GM23338 (cell line): ENCODE data around the gene CNST. TPM values are rescaled to one million over a fixed set of nuclear protein-coding genes. Genes with fewer than 3 reads are reported as not detected.

ENCODE experiments used
- ATAC-seq: fragments of 200-7000 bp; cut with Tn5 transposase; 3 replicates; pipeline ENCODE4 v1.9.1; 2020
- DNase-seq: peaks from one replicate; pipeline ENCODE4 v3.0.0-alpha.2; 2015; ENCODE audit warnings: low spot score
- H2AFZ ChIP-seq: fragments of 200-600 bp; sonication (generic); 2 replicates; pipeline ENCODE4 v1.8.0; 2016; ENCODE audit warnings: antibody characterized with exemption, mild to moderate bottlenecking, moderate library complexity
- H3F3A ChIP-seq: fragments of 200-600 bp; sonication (generic); replicated peaks from 2 replicates; pipeline ENCODE4 v1.8.0; 2017; ENCODE audit warnings: antibody characterized with exemption, mixed run types, low read depth
- H3K27ac ChIP-seq: fragments of 200-600 bp; sonication (generic); 2 replicates; pipeline ENCODE4 v1.6.1; 2016; ENCODE audit warnings: low read depth
- H3K27me3 ChIP-seq: fragments of 200-600 bp; sonication (generic); 2 replicates; pipeline ENCODE4 v1.8.0; 2016; ENCODE audit warnings: mild to moderate bottlenecking, mixed run types, moderate library complexity; ENCODE audit not compliant: insufficient read depth
- H3K36me3 ChIP-seq: fragments of 200-600 bp; sonication (generic); 2 replicates; pipeline ENCODE4 v1.8.0; 2016; ENCODE audit warnings: mild to moderate bottlenecking; ENCODE audit not compliant: insufficient read depth
- H3K4me1 ChIP-seq: fragments of 200-600 bp; sonication (generic); 2 replicates; pipeline ENCODE4 v1.8.0; 2016; ENCODE audit warnings: mild to moderate bottlenecking, moderate library complexity; ENCODE audit not compliant: insufficient read depth
- H3K4me2 ChIP-seq: fragments of 200-600 bp; sonication (generic); 2 replicates; pipeline ENCODE4 v1.7.1; 2017; ENCODE audit warnings: mixed run types
- H3K4me3 ChIP-seq: fragments of 200-600 bp; sonication (generic); 2 replicates; pipeline ENCODE4 v1.6.1; 2016; ENCODE audit warnings: mixed run types
- H3K79me2 ChIP-seq: fragments of 200-600 bp; sonication (generic); replicated peaks from 2 replicates; pipeline ENCODE4 v1.8.0; 2017; ENCODE audit warnings: mild to moderate bottlenecking; ENCODE audit not compliant: insufficient read depth
- H3K9me2 ChIP-seq: fragments of 200-600 bp; sonication (generic); 2 replicates; pipeline ENCODE4 v1.8.0; 2017; ENCODE audit not compliant: insufficient read depth
- H4K20me1 ChIP-seq: fragments of 200-600 bp; sonication (generic); replicated peaks from 2 replicates; pipeline ENCODE4 v1.8.0; 2017; ENCODE audit warnings: mild to moderate bottlenecking; ENCODE audit not compliant: insufficient read depth
- H3K27ac Mint-ChIP-seq: 2 replicates; pipeline ENCODE4 v1.8.0; 2020; ENCODE audit warnings: inconsistent platforms, mild to moderate bottlenecking, moderate library complexity, mixed read lengths
- H3K27me3 Mint-ChIP-seq: 3 replicates; pipeline ENCODE4 v1.8.0; 2022; ENCODE audit warnings: low read depth, mild to moderate bottlenecking, moderate library complexity, mixed read lengths, inconsistent platforms; ENCODE audit not compliant: insufficient read depth, poor library complexity
- H3K36me3 Mint-ChIP-seq: 3 replicates; pipeline ENCODE4 v1.8.0; 2021; ENCODE audit warnings: low read depth, mild to moderate bottlenecking, inconsistent platforms, moderate library complexity, mixed read lengths
- H3K4me1 Mint-ChIP-seq: 3 replicates; pipeline ENCODE4 v1.8.0; 2020; ENCODE audit warnings: mild to moderate bottlenecking, inconsistent platforms, mixed read lengths
- H3K4me3 Mint-ChIP-seq: 3 replicates; pipeline ENCODE4 v1.8.0; 2021; ENCODE audit warnings: moderate library complexity, mild to moderate bottlenecking, inconsistent platforms, mixed read lengths
- H3K9me3 Mint-ChIP-seq: 3 replicates; pipeline ENCODE4 v1.8.0; 2020; ENCODE audit warnings: moderate library complexity, mild to moderate bottlenecking, inconsistent platforms, mixed read lengths
- CREB1 ChIP-seq: fragments of 250-450 bp; sonication (Bioruptor Pico); IDR thresholded peaks from 2 replicates; pipeline ENCODE4 v1.5.0; 2020; ENCODE audit warnings: low read depth, mild to moderate bottlenecking, moderate library complexity
- CTCF ChIP-seq, 2 experiments: fragments of 200-600 bp in 1 of 2; sonication (generic) in 1 of 2; conservative IDR thresholded peaks; 2 replicates each; pipeline versions ENCODE4 v1.5.1 to v1.6.1; 2016 to 2017; ENCODE audit warnings: antibody characterized with exemption in 2 of 2, low read depth in 2 of 2, mild to moderate bottlenecking in 2 of 2, moderate library complexity in 1 of 2
- ETS1 ChIP-seq: IDR thresholded peaks from 2 replicates; pipeline ENCODE4 v1.6.1; 2016; ENCODE audit warnings: antibody characterized with exemption
- EZH2 ChIP-seq: fragments of 200-600 bp; sonication (generic); IDR thresholded peaks from one replicate; pipeline ENCODE4 v1.8.0; 2017; ENCODE audit warnings: antibody characterized with exemption, mild to moderate bottlenecking, low read depth; ENCODE audit not compliant: unreplicated experiment
- EZH2phosphoT487 ChIP-seq: fragments of 200-600 bp; sonication (generic); IDR thresholded peaks from one replicate; pipeline ENCODE4 v1.8.1; 2018; ENCODE audit warnings: antibody characterized with exemption; ENCODE audit not compliant: unreplicated experiment
- POLR2AphosphoS5 ChIP-seq: IDR thresholded peaks from 2 replicates; pipeline ENCODE4 v1.6.1; 2016; ENCODE audit warnings: antibody characterized with exemption, low read depth
- REST ChIP-seq: IDR thresholded peaks from one replicate; pipeline ENCODE4 v1.6.1; 2018; ENCODE audit warnings: antibody characterized with exemption; ENCODE audit not compliant: unreplicated experiment
- STAT1 ChIP-seq: IDR thresholded peaks from one replicate; pipeline ENCODE4 v1.6.1; 2016; ENCODE audit warnings: antibody characterized with exemption; ENCODE audit not compliant: unreplicated experiment
- ZNF114 ChIP-seq: fragments of 250-450 bp; sonication (Bioruptor Pico); IDR thresholded peaks from 2 replicates; pipeline ENCODE4 v1.5.0; 2020; ENCODE audit warnings: mild to moderate bottlenecking, moderate library complexity
- ZNF331 ChIP-seq: fragments of 250-450 bp; sonication (Bioruptor Pico); IDR thresholded peaks from 2 replicates; pipeline ENCODE4 v1.5.0; 2020; ENCODE audit warnings: low read depth, mild to moderate bottlenecking, moderate library complexity
- polyA plus RNA-seq: library from polyadenylated mRNA; unstranded; fragments of >200 nt; fragmentation: Nextera tagmentation; extraction: Ambion mirVana; gene quantifications from 2 replicates; pipeline ENCODE4 v1.2.1, GENCODE V29; 2016
- total RNA-seq: library from RNA; depleted of rRNA; stranded (reverse); fragments of >200 nt; shearing (Covaris generic); gene quantifications from 2 replicates; pipeline ENCODE4 v1.2.3, GENCODE V29; 2014

CNST gene
- total and polyA plus RNA-seq, 2 experiments from 2014 or later: 8.1 to 17.6 TPM

GRCh38 chr1:246549665-246550064 is 16.6 kb upstream of the CNST start:
- DNase-seq (no peak), ATAC-seq (no peak)
- H3K4me3 ChIP-seq: no peak overlapping the region
- Mint-ChIP-seq H3K9me3 (no peaks in the 10 kb centered on the region), H3K4me1 (no peaks in the 10 kb centered on the region), H3K27me3 (no peaks in the 10 kb centered on the region), H3K27ac (no peak overlapping the region), H3K4me3 (no peak overlapping the region), H3K36me3 (peaks cover 42% of the 10 kb centered on the region)
- TF ChIP-seq EZH2phosphoT487 (no peak), REST (no peak), EZH2 (no peak), POLR2AphosphoS5 (no peak), ZNF331 (no peak), ZNF114 (no peak), ETS1 (no peak), CREB1 (CRISPR knock-in tag) (no peak), STAT1 (no peak)
- no peaks in the 10 kb centered on the region for H3K27me3 ChIP-seq
- H3K36me3 ChIP-seq: peaks cover 35% of the 10 kb centered on the region
- H3K79me2 ChIP-seq: peaks cover 27% of the 10 kb centered on the region
- no peak overlapping the region for H3K4me2 ChIP-seq
- H4K20me1 ChIP-seq: peaks cover 6% of the 10 kb centered on the region
- no peak overlapping the region for H2AFZ ChIP-seq
- H3K27ac ChIP-seq: no peak overlapping the region
- H3K9me2 ChIP-seq: no peaks in the 10 kb centered on the region
- H3F3A ChIP-seq: no peaks in the 10 kb centered on the region
- no peaks in the 10 kb centered on the region for H3K4me1 ChIP-seq

- H3F3A ChIP-seq: no peaks in the 10 kb centered on the region
- peaks cover 27% of the 10 kb centered on the region for H3K79me2 ChIP-seq
- H3K9me2 ChIP-seq: no peaks in the 10 kb centered on the region
- Mint-ChIP-seq H3K4me3 (no peak overlapping the region), H3K27ac (no peak overlapping the region), H3K36me3 (peaks cover 46% of the 10 kb centered on the region), H3K4me1 (no peaks in the 10 kb centered on the region), H3K9me3 (no peaks in the 10 kb centered on the region), H3K27me3 (no peaks in the 10 kb centered on the region)
- peaks cover 35% of the 10 kb centered on the region for H3K36me3 ChIP-seq
- H4K20me1 ChIP-seq: peaks cover 6% of the 10 kb centered on the region
- DNase-seq: no peak
- H2AFZ ChIP-seq: no peak overlapping the region
- no peak for ATAC-seq
- no peak overlapping the region for H3K4me2 ChIP-seq
- no peaks in the 10 kb centered on the region for H3K27me3 ChIP-seq
- H3K27ac ChIP-seq: no peak overlapping the region
- H3K4me1 ChIP-seq: no peaks in the 10 kb centered on the region
- no peak overlapping the region for H3K4me3 ChIP-seq
- TF ChIP-seq CTCF (conservative IDR thresholded peaks at IDR 0.05; ENCODE audit: low read depth in 2 of 2): no peak
- TF ChIP-seq EZH2: no peak
- no peak for TF ChIP-seq ZNF331
These were observed 15.9 kb upstream of the CNST start for GRCh38 chr1:246550402-246550801.
